ENCODE results near the gene MS4A3.
"Not testable (repeated sequence)": the region's sequence is repeated elsewhere in the genome, so short reads cannot be mapped to it uniquely, and the experiment has no call there.

The MS4A3 gene

GRCh38 chr11:60056349-60056969 lies at the start of gene MS4A3:
Gene MS4A3, plus strand, starts transcription at chr11:60056665. Its CDS starts 4,496 bp downstream, at chr11:60061161.
- no peak for DNase-seq (ENCODE audit: low spot score)

- no peak for DNase-seq (ENCODE audit: low spot score)
These were observed 39.6 kb upstream of the MS4A3 start, which contains the start of gene OOSP4B for GRCh38 chr11:60016881-60017280. Gene OOSP4B, plus strand, starts transcription at chr11:60017181.

GRCh38 chr11:60018058-60018457 lies 38.4 kb upstream of the MS4A3 start:
- no peak for DNase-seq (ENCODE audit: low spot score)

- not testable (repeated sequence) for DNase-seq (ENCODE audit: low spot score)
These were observed 36.1 kb upstream of the MS4A3 start for GRCh38 chr11:60020376-60020775.

- DNase-seq (ENCODE audit: low spot score): no peak
These were observed 27.3 kb upstream of the MS4A3 start for GRCh38 chr11:60029015-60029632.

GRCh38 chr11:60040109-60040508 lies 16.4 kb upstream of the MS4A3 start, which contains the start of gene OOSP2:
Gene OOSP2, plus strand, starts transcription at chr11:60040409. Its CDS starts 51 bp downstream, at chr11:60040460.
- no peak for DNase-seq (ENCODE audit: low spot score)

- not testable (repeated sequence) for DNase-seq (ENCODE audit: low spot score)
These were observed 6.0 kb upstream of the MS4A3 start for GRCh38 chr11:60050422-60050821.

- not testable (repeated sequence) for DNase-seq (ENCODE audit: low spot score)
These were observed 5.6 kb upstream of the MS4A3 start for GRCh38 chr11:60050839-60051238.

GRCh38 chr11:60059052-60059451 lies 2.6 kb downstream of the MS4A3 start:
- no peak for DNase-seq (ENCODE audit: low spot score)

GRCh38 chr11:60059521-60060240 lies 3.2 kb downstream of the MS4A3 start:
- no peak for DNase-seq (ENCODE audit: low spot score)

- DNase-seq (ENCODE audit: low spot score): no peak
These were observed 7.6 kb downstream of the MS4A3 start for GRCh38 chr11:60064111-60064510.

- DNase-seq (ENCODE audit: low spot score): no peak
These were observed 9.3 kb downstream of the MS4A3 start for GRCh38 chr11:60065801-60066200.

GRCh38 chr11:60069450-60069849 lies 13.0 kb downstream of the MS4A3 start:
- DNase-seq (ENCODE audit: low spot score): no peak

GRCh38 chr11:60071644-60072043 lies 15.2 kb downstream of the MS4A3 start:
- not testable (repeated sequence) for DNase-seq (ENCODE audit: low spot score)

- DNase-seq (ENCODE audit: low spot score): no peak
These were observed 20.9 kb downstream of the MS4A3 start for GRCh38 chr11:60077216-60077817.

- no peak for DNase-seq (ENCODE audit: low spot score)
These were observed 21.5 kb downstream of the MS4A3 start for GRCh38 chr11:60077981-60078380.

GRCh38 chr11:60078745-60079144 lies 22.3 kb downstream of the MS4A3 start:
- DNase-seq (ENCODE audit: low spot score): no peak

GRCh38 chr11:60080535-60080934 lies 24.1 kb downstream of the MS4A3 start:
- no peak for DNase-seq (ENCODE audit: low spot score)

GRCh38 chr11:60084631-60085273 lies 28.3 kb downstream of the MS4A3 start:
- DNase-seq (ENCODE audit: low spot score): no peak

GRCh38 chr11:60085909-60086308 lies 29.4 kb downstream of the MS4A3 start:
- DNase-seq (ENCODE audit: low spot score): no peak

- DNase-seq (ENCODE audit: low spot score): no peak
These were observed 30.8 kb downstream of the MS4A3 start for GRCh38 chr11:60087239-60087638.

GRCh38 chr11:60088364-60088763 lies 31.9 kb downstream of the MS4A3 start, which contains the start of gene MS4A2:
Gene MS4A2, plus strand, starts transcription at chr11:60088664. Its CDS starts 102 bp downstream, at chr11:60088766.
- DNase-seq (ENCODE audit: low spot score): no peak
